HG03139 (cell line): ENCODE results near the gene CFAP299.
A peak's percentile ranks its signal among the peaks of the same experiment; 100 is the strongest.
"Not testable (repeated sequence)": the region's sequence is repeated elsewhere in the genome, so short reads cannot be mapped to it uniquely, and the experiment has no call there.

ENCODE experiments used
- ATAC-seq: cut with Tn5 transposase; IDR thresholded peaks from one replicate; pipeline ENCODE4 v1.9.1; 2021; ENCODE audit not compliant: unreplicated experiment

CFAP299 gene

DNA sequence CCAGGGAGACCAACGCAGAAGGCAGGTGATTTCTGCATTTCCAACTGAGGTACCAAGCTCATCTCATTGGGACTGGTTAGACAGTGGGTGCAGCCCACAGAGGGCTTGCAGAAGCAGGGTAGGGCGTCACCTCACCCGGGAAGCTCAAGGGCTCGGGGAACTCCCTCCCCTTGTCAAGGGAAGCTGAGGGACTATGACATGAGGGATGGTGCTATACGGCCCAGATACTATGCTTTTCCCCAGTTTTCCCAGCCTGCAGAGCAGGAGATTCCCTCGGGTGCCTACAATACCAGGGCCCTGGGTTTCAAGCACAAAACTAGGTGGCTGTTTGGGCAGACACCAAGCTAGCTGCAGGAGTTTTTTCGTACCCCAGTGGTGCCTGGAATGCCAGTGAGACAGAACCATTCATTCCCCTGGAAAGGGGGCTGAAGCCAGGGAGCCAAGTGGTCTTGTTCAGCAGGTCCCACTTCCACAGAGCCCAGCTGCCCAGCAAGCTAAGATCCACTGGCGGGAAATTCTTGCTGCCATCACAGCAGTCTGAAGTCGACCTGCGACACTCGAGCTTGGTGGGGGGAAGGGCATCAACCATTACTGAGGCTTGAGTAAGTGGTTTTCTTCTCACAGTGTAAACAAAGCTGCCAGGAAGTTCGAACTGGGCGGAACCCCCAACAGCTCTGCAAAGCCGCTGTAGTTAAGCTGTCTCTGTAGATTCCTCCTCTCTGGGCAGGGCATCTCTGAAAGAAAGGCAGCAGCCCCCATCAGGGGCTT lies 103.9 kb downstream of the CFAP299 start:
- not testable (repeated sequence) for ATAC-seq

DNA sequence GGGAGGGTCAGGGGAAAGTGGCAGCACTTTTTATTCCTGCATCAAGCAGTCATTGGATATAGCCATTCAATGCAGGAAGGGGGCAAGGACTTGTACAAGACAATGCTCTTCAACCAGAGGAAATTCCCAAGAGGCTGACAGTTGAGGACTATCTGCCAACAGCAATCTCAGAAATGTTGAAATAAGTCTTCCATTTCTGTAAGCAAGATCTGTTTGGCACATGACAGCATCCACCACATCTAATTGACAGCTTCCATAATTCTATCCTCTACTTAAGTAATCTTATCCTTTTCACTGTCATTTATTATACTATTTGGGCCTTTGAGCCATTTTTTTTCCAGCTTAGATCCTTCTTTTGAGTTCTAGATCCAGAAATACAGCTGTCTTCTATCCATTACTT lies 110.7 kb downstream of the CFAP299 start:
- no peak for ATAC-seq

DNA sequence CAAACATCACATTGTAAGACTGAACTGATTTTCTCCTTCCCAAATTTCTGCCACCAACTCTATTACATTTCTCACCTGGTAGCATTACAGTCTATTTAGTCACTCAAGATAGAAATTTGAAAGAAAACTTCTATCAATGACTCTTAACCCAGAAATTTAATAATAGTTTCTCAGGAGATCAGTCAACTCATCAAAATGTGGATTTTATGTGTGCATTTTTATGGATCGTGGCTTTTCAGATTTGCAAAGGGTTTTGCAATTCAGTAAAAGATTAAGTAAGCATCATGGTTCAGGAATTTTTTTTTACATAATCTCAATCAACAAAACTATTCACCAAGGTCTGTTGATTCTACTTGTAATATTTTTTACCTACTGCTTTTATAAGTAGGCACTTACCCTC lies 111.1 kb downstream of the CFAP299 start:
- ATAC-seq, result no peak

DNA sequence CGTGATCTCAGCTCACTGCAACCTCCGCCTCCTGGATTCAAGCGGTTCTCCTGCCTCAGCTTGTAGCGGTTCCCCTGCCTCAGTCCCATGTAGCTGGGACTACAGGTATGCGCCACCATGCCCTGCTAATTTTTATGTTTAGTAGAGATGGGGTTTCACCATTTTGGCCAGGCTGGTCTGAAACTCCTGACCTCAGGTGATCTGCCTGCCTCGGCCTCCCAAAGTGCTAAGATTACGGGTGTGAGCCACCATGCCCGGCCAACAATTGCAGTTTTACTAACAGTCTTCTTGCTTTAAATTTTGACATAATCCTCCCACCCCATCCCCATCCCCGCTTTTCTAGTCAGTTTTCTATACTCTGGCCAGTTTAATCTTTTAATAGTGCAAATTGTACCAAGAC lies 112.0 kb downstream of the CFAP299 start:
- ATAC-seq, result no peak

DNA sequence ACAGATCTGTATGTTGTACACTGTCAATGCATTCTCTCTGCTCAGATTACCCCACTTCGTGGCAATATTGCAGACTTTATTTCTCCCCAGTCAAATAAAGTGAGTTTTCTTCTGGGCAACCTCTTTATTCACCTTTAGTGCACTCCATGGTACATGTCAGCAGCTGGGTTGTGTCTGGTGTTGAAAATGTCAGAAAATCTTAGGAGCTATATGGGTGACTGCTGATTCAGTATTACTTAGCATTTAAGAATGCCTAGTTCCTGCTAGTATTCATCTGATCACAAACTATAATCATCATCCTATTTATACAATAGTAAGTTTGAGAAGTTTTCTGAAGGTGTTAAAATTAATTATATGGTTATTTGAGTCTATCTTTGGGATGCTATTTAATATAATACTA lies 112.5 kb downstream of the CFAP299 start:
- ATAC-seq, result no peak

DNA sequence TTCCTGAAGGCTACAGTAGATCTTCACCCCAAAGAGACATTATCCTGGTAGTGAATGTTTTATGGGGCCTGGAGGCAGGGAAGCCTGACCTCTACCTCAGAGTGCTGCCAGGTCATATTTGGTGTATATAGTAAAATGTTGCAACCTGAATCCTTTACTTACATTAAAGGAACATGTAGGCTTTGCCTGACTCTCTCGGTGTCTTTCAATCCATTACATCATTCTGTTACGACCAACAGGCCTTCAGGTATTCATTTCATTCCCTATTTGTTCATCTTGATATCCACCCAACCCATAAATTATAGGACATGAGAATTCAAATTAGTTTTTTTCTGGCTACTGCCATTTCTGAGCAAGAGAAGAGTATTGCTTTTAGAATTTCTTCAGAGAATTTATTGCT lies 116.5 kb downstream of the CFAP299 start:
- ATAC-seq, result no peak

DNA sequence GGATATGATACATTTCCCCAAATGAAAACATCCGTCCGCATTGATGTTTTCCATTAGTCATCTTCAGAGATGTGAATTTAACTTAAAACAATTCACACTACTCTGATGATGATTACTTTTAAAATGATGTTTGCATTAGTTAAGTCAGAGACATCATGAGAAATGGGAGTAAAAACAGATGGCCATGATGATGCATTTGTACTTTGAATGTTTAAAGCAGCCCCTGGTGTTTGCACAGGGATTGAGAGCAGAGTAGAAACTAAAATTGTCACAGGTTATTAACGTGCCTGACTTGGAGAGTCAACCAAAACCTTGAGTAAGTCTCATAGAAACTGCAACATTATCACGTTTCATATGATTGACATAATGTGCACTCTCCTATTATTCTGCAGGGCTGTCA lies 117.2 kb downstream of the CFAP299 start:
- ATAC-seq, result no peak

DNA sequence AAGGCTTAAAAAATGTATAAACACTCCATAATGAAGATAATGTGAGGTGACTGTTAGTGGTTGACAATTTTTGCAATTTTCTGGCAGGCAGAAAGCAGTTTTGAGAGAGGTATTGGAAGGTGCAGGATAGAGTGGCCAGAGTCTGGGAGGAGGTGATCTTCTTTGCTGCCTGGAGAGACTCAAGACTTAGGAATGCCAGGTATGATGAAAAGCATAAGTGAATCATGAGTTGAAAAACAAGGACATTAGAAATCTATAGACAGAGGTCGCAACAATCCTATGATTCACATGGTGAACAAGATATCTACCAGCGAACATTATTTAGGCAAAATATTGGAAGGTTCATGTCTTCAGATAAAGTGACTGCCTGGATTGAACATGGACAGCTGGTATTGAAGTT lies 118.5 kb downstream of the CFAP299 start:
- no peak for ATAC-seq

DNA sequence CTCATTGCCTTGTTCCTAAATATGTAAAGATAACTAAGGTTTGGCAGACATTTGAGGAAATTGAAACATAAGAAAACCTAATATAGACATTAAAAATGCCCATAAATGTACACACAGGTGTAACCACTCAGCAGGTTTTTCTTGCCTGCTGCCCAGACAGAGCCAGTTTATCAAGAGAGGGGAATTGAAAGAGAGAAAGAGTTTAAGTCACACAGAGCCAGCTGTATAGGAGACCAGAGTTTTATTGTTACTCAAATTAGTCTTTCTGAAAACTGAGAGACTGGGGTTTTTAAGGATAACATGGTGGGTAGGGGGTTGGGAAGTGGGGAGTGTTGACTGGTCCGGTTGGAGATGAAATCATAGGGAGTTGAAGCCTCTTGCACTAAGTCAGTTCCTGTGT lies 119.0 kb downstream of the CFAP299 start:
- ATAC-seq, result no peak

DNA sequence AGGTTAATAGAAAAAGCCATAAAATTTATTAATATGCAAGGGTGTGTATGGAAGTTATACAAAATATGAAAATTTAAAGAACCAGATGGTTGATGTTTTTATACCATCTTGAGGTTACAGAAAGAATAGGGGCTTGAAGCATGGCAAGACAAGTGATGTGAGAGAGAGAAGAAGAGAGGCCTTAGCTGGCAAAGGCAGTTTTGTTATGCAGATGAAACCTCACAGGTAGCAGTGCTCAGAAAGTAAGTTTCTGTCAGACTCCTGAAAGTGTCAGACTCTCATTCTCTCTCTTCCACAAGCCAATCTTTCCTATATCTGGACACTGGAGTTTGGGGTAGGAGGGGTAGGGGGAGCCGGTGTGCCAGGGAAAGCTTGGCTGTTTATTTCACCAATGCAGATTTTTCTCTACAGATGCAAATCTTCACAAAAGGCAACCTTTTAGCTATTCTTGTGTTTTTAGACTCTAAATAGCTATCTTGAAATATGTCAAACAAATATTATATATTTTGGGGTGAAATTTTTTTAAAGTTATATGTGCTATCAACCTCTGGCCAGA lies 124.5 kb downstream of the CFAP299 start:
- ATAC-seq, result no peak

DNA sequence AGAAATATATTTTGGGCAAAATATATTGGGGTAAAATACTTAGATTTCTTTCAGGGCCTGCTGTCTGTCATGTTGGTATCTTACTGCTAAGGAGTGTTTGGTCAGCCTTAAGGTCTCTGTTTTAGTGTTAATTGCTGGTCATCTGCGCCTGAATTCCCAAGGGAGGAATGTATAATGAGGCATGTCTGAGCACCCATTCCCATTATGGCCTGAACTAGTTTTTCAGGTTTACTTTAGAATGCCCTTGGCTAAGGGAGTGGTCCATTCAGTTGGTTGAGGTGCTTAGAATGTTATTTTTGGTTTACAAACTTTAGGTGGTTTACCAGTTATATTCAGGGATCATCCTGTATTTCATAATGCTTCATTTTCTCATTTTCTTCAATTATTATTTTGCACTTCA lies 125.9 kb downstream of the CFAP299 start:
- no peak for ATAC-seq

DNA sequence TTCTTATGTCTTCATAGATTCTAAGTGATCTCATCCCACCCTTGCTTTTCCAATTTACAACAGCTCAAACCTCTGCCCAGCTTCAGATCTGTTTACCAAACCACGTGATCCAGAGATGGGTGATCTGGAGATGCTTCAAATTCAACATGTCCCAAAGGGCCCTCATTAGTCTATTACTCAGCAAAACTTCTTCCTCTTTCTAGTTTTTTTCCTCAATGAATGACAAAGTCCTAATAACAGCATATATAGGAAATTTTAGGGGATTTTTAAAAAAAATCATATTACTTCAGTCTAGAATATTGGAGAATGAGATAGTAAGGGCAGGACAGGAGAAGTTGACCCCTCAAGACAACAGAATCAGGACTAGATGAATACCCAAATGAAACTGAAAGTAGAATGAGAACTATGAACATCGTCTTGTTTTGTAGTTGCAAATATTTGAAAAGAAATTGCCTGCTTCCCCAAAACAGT lies 127.1 kb downstream of the CFAP299 start:
- peak; percentile 65 for ATAC-seq

DNA sequence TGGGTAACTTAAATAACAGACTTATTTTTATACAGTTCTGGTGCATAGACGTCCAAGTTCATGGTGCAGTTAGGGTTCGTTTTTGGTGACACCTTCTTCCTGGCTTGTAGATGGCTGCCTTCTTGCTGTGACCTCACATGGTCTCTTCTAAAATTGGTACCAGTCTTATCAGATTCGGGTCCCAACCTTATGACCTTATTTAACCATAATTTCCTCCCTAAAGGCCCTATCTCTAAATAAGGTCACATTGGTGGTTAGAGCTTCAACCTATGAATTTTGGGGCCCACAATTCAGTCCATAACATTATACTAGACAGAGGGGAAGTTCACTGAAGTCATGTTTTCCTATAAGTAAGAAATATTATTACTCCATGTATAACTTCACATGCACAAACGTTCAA lies 128.0 kb downstream of the CFAP299 start:
- no peak for ATAC-seq

DNA sequence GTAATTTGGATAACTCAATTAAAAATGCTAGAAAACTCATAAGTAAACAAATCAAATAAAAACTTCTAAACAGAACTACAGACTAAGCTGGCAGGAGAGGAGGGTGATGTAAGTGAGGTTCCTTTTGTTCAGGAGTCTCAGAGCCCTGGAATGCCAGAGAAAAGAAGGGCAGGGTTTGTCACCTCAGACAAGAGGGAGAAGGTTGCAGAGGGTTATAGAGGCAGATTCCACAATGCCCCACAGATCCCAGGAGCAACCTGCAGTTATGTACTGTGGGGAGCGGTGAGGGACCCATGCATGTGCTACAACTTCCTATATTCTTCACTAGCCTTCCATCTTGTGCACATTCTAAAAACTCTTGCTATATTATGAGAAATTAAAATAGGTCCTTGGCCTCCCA lies 129.7 kb downstream of the CFAP299 start:
- no peak for ATAC-seq

DNA sequence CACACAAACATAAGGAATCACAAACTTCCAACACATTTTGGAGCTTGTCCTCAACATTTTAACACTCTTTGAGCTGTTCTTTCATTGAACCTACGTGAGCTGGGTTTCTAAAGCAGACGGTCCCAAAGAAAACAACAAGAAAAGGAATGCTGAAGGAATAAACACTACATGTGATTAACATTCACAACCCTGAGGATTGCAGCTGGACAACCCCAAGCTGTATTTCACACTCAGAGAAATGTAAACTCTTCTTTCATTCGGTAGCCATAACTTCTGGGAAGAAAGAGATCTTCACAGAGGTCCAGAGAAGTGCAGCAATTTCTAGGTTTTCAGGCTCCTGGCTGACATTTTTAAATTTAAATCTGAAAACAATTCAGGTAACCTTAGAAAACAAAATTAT lies 130.2 kb downstream of the CFAP299 start:
- no peak for ATAC-seq

DNA sequence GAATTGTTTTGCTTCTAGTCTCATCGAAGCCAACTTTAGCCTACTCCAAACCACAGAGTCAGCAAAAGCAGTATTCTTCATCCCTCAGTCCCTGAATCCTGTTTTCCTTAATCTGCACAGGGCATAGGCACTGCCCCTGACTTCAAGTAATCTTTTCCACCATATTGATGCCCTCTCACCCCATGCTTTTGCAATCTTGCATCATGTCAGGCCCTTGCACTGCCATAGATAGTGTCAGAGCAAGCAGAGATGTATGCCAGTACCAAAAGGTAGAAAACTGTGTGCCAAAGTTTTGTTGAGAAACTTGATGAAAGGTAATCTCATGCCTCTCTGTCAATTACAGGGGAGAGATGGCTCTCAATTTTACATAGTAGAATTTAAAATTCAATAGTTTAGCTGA lies 131.1 kb downstream of the CFAP299 start:
- no peak for ATAC-seq

DNA sequence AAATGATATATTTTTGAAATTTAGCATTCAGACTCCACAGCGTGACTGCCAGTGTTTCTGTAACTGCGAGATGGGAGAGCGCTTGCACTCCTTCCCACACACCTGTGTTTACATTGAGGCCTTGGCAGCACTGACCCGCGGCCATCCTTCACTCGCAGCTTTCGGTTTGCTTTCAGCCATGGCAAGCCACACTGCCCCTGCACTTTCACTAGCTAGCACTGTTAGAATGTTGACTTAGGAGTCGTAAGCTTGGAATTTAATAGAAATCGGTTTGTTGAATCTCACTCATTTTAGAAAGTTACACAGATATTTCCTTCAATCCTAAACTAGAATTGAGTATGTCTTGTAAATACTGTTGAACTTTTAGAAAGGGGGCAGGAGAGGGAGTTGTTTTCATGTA lies 136.2 kb downstream of the CFAP299 start:
- ATAC-seq, result no peak

DNA sequence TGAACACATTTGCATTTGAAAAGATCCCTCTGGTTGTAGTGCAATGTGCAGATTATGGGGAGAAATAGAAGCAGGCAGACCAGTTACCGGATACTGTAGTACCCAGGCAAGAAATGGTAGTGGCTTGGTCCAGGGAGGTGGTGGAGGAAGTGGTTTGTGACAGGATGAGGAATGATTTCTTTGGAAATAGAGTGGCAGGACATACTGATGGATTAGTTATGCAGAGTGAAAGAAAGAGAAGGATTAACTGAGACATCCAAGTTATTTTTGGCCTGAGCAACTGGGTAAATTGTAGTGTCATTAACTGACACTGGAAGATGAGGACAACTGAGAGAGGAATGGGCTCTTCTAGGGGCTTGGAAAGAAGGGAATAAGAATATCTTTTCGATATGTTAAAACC lies 139.7 kb downstream of the CFAP299 start:
- ATAC-seq, result no peak

DNA sequence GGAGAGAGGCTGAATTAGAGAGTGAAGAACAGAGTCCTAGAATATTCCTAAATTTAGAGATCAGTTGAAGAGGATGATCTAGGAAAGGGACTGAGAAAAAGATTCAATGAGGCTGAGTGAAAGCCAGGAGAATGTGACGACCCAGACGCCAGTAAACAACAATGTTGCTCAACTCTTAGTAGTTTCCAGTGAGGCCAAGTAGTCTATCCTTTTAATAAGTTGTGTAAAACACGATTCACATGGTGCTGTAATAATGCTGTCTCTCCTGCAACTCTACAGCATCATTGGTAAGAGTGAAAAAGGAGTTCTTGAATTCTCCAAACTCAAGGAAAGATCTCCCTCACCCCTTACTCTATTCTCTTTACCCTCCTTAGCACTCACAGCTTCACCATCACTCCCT lies 140.3 kb downstream of the CFAP299 start:
- no peak for ATAC-seq

DNA sequence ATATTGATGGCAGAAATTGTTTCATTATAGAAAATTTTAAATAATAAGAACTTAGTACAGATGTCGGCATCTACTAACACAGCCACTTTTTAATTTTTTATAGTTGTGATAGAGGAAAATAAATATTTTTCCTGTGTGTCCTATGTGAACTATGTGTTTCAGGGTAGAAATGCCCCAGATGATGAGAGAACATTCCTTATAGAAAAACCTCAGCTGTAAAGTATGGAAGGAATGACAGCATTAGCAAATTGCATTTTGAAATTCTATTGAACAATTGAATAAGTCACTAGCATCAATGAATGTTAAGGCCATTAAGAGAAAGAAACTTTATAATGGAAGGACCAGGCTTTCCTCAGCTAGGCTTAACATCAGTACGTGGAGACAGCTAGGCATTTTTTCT lies 149.2 kb downstream of the CFAP299 start:
- no peak for ATAC-seq

DNA sequence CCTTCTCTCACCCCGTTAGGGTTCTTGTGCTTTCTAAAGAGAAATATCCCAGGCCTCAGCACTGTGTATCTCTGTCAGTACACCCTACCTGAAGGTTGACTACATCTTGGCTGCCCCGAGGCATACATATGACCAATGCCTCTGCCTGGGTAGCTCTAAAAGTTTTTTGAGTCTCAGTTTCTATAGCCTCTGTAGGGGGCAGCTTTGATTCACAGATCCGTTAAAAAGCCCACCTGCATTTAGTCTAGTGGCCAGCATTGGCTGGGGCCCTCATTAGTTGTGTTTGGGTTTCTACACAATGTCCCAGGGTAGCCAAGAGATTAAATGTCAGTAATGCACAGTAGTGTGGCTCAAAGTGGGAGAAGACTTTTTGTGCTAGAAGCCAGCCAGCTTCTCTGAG lies 151.1 kb downstream of the CFAP299 start:
- ATAC-seq, result no peak

DNA sequence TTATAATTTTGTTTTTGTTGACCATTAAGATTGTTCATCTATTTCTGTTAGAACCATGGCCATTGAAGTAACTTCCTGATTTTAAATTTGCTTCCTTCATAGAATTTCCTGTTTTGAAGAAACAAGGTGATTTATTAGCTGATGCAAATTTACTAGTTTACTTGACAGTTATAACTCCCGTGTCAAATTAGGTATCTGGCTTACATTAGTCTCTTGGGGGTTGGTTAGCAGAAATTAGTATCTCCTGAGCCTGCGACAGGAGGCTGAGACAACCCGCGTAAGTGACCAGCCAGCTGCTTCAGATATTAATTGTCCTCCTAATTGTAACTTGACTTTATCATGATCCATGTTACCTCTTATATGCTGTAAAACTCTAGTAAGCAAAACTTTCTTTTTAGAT lies 154.3 kb downstream of the CFAP299 start:
- ATAC-seq, result peak; percentile 45

DNA sequence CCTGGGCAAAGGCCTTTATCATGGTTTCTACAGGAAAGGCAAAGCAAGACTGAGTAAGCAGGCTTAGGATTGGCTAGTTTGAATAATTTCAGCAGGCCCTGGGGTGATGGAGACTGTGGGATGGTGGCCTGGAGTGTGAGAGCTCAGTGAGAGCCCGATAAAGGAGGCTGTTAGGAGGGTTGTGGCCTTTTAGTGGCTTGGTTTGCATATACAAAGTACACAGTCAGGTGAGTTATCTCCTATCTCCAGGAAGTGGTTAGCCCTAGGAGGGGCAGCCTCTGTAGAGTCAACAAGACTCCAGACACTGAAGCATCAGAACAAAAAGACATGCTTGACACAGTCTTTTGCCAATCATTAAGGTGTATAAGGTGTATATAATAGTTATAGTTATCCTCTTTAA lies 157.2 kb downstream of the CFAP299 start:
- ATAC-seq, result peak; percentile 65
